NAMALWA (cell line): ENCODE measurements around the gene TFF2.
A peak's percentile ranks its signal among the peaks of the same experiment; 100 is the strongest.

Experiments
- DNase-seq: peaks from one replicate; pipeline ENCODE4 v3.0.0-alpha.2; 2015; ENCODE audit warnings: low spot score

TFF2 gene

DNA sequence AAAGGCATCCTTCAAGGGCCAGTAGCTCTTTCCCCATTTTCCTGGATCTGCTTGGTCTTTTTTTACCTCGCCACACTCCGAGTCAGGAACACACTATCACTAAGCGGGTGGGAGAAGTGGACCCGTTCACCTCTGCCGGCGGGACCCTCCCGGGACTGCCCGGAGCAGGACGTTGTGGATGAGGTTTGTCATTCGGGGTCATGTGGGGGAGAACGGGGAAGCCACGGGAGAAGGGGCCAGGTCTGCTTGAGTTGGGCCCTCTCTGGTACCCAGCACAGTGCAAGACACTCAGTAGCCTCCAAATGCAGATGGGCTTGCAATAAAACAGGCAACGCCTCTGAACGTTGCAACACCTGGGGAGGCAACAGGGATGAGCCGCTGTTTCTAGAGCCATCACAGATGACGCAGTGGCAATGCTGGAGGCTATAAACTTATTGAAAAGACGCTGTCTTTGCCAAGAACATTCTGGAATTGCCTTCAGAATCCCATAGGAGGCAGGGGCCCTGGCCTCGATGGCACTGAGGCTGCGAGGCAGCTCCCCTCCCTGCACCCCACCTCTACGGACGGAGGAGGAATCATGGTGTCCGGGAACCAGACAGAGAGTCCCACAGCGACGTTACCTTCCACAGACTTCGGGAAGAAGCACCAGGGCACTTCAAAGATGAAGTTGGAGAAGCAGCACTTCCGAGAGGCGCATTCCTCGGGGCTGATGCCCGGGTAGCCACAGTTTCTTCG is 3.8 kb downstream of the TFF2 start:
- DNase-seq, result no peak

DNA sequence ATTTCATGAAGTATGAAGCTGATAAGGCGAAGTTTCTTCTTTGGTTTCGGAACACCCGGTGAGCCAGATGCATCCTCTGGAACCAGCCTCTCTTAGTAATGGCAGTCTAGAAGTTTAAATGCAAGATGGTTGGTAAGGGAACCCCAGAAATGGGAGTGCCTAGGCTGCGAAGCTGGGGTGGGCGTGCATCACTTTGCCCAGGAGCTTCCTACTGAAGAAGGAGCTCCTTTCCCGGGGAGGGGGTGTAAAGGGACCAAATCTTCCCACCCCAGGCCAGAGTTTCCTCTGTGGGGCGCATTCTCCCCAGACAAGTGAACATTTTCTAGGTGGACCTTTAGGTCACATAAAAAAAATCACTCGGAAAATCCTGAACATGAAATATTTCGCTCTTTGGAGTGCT is 4.4 kb downstream of the TFF2 start:
- DNase-seq, result no peak

DNA sequence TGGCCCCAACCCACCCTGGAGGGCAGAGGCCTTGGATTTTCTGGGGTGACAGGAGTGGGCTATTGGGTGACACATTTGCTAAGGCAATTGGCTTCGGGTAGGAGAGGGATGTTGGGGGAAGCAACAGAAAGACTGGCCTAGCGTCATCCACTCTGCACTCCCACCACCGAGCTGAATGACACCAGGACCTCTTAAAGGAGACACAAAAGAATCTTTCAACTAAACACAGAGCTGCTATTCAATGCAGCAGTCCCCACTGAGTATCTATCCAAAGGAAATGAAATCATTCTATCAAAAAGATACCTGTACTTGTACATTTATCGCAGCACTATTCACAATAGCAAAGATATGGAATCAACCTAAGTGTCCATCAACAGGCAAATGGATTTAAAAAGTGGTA is 6.2 kb downstream of the TFF2 start:
- DNase-seq, result no peak

DNA sequence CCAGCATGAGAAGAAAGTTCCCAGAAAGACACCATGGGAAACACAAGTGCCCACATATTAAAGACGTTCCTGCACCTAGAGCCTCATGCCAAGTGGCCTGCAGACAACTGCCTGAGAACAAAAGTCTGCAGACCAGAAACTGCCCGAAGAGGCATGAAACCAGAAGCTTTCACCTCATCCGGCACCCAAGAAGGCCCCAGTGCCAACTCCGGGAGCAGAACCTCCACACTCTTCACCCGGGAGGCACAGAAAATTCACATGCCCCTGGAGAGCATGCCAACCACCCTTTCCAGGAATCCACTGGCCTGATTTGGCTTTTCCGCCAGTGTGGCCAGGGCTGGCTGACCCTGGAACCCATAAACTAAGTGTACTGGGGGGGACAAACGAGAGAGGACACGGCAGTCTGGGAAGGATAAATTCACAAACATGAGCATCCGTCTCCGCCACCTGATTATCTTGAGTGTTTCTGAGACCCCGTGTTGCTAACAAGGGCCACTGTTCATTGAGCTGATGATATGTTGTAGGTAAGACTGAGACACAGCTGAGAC is 6.8 kb downstream of the TFF2 start:
- DNase-seq, result no peak

DNA sequence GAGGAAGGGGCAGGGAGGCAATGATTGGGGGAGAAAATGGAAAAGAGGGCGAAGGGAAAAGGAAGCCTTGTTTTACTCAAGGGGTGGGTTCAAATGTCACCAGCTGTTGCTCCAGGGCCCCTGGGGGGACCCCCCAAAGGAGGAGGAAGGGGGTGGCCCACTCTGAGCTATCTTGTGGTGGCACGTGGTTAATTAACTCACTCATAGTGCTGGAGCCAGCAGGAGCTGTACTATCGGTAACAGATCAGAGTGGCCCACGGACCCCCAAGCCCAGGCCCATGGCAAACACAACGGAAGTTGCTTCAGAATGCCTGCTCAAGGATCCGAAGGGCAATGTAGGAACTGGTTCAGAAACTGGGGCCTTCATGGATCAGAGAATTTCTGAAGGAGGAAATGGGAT is 7.2 kb downstream of the TFF2 start:
- DNase-seq, result no peak

DNA sequence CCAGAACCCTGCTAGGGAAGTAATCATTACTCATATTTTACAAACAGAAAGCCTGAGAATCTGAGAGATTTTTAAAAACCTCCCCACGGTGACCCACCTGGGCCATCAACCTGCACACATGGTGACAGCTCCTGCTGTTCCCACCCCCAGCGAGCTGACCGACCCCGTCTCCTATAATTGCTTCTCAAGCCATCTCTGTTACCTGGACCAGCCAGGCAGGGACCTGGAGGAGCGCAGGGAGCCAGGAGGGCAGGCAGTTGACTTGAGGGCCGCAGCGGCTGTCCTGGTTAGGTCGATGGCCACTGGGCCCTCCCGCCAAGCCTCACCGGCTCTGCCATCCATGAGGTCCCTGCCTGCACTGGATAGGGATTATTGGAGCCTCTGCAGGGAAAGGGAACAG is 7.7 kb downstream of the TFF2 start:
- DNase-seq, result no peak

DNA sequence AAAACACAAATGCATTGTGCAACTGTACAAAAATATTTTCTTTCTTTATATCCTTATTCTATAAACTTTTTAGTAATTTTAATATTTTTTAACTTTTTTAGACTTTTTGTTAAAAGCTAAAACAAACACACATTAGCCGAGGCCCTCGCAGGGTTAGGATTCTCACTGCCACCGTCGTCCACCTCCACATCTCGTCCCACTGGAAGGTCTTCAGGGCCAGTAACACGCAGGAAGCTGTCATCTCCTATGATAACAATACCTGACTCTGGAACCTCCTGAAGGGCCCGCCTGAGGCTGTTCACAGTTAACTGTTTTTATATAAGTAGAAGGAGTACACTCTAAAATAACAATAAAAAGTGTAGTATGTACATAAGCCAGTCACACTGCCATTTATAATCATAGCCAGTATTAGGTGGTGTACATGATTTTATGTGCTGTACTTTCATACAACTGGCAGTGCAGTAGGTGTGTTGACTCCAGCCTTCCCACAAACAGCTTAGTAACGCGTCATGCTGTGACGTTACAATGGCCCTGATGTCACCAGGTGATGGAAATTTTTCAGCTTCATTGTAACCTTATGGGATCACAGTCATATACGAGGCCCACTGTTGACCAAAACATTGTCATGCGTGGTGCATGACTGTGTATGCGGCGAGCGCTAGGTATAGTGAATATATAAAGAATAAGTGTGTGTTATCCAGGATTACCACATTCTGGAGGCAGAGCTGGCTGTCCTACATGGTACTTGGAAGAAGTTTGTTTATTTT is 8.8 kb downstream of the TFF2 start:
- DNase-seq, result no peak

DNA sequence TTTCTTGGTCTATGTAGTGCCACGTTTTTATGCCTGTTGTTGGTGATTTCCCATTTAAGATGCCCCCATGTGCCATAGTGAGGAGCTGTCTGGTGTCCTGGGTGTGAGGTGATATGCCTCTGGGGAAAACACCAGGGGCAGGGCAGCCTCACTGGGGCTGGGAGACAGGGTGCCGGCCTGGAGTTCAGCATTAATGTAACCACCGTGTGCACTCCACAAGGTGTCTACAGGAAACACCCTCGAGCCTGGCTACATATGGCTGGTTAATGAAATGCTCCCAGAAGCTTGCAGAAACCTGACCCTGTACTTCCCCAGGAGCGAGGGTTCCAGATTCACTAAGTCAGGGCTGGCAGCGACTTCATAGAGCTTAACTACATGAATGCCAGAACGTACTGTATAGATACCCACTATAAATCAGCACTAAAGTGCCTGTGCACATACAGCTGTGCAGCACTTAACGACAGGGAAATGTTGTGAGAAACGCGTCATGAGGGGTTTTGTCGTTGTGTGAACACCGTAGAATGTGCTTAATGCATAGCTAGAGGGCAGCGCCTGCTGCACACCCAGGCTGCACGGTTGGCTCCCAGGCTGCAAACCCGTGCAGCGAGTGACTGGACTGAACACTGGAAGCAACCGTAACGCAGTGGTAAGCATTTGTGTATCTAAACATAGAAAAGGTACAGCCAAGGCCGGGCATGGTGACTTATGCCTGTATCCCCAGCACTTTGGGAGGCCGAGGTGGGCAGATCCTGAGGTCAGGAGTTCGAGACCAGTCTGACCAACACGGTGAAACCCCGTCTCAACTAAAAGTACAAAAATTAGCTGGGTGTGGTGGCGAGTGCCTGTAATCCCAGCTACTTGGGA is 10.4 kb downstream of the TFF2 start:
- no peak for DNase-seq

DNA sequence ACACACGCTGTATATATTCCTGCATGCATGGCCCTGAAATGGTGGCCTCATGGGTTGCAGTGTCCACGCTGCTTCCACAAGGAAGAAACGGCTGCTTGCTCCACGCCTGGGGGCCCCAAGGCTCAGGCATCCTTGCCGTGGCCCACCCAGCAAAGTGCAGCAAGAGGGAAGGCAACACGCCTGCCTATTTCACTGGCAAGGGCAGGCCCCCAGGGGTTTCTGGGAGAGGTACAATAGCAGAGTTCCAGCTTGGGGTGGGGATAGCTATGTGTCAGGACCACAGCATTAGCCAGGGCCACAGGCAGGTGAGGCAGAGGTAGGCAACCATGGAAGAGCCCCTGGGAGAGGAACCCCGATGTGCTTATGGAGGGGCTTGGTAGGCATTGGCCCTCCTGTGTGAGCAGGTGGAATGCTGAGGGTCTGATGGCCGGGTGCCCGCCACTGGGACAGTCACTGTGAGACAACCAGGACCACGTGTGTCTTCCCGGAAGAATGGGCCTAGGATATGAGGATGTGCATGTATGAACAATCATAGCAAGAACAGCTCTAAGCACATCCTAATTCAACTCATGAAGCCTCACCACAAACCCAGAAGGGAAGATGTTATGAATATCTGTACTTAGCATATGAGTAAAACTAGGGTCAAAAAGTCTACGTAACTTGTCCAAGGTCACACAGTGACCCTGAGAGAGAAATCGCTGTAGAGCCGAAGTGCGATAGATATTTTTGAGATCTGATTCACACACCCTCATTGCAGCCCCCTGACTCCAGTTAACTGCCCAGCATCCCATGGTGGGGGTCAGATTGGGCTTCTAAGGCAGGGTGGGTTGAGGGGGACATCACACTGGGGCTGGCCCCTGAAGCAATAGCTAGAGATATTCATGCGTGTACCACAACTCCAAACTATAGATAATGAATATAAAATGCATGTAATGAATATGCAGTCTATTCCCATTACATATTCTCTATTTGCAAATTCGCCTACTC is 11.8 kb downstream of the TFF2 start:
- no peak for DNase-seq

DNA sequence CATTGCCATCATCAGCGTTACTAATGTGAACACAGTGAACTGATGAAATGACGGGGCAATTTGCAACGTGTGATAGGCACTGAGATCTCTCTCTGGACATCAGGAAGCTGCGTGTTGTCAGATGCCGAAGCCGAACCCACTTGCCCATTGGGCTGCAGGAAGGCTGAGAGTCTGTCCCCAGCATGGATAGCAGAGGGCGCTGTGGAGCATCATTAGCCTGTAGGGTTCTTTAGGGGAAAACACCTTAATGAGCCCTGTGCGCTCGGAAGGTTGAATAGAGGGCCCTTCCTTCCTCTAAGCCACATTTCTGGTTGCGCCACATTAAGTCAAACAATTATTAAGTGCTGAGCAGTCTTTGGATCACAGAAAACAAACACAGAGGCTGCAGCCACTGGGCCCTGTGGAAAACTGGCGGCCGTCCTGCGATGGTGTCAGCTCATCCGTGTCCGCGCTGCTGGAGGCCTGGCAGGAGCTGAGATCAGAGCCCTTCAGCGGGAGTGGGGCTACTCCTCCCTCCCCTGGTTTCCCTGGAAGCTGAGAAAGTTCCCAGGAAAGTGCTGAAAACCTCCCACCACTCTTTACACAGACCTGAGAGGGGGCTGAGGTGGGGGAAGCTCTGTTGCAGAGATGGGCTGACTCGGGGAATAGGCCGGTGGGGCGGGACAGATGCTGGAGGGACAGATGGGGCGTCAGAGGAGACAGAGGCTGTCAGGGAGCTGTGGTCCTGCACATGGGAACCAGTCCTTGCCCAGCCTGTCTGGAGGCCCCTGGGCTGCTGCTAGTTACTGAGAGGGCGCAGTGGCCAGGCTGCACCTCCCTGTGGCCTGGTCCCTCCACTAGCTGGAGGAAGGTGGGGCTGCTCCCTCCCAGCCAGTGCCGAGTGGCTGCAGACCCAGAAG is 12.7 kb downstream of the TFF2 start:
- DNase-seq, result peak; percentile 74

DNA sequence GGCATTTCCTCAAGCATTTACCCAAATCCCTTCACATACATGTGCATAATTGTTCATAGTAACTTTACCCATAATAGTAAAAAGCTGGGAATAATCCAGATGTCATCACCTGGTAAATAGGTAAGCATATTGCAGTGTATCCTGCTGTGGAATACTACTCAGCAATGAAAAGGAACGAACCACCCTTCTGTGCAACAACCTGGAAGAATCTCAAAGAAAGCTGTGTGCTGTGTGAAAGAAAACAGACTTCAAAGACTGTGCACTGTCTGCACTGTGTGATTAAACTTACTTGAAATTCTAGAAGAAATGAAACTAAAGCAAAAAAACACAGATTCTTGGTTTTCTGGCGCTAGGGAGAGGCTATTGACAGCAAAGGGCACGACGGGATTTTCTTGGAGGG is 13.5 kb downstream of the TFF2 start:
- no peak for DNase-seq

DNA sequence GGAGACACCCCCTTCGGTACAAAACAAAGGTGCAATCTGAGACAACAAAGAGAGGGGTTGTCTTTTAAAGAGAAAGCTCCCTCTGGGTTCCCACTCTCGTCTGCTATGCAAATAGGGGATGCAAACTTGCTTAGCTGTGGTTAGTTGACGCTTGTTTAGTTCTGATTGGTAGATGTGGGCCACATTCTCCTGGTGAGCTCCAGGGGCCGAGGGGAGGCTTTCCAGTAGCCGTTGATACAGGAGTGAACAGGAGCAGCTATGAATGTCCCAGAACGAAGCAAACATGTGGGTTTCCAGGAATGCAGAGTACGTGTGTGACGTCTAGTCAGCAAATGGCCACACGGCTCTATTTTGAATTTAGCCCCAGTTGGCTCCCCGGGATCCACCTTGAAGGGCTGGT is 14.7 kb downstream of the TFF2 start:
- no peak for DNase-seq

DNA sequence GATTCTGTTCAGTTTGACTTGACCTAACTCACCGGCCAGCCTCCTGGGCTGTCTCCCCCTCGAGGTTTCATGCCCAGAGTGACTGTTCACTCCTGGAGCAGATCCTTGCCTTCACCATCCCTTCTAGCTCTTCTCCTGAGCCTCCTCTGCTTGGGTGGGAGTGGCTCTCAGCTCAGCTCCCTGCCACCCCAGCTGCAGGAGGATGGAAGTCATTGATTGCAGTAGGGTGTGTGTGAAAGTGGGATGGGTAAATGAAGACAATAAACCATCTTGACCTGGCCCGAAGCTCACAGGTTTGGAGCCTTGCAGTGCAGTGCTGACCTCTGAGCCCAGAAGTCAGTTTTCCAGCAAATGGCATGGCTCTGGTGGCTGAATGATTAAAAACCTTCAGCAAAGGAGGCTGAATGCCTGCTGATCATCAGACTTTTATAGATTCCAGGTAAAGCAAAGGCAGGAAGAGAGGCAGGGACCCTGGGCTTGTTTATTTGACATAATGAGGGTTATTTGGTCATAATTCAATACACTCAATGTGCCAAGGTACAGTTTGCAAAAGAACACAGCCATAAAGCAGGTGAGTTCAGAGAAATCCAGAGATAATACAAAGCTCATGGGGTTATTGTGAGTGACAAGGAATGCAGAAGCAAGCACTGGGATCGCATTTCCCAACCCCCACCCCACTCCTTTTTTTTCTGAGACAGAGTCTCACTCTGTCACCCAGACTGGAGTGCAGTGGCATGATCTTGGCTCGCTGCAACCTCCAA is 18.1 kb downstream of the TFF2 start:
- DNase-seq, result no peak

DNA sequence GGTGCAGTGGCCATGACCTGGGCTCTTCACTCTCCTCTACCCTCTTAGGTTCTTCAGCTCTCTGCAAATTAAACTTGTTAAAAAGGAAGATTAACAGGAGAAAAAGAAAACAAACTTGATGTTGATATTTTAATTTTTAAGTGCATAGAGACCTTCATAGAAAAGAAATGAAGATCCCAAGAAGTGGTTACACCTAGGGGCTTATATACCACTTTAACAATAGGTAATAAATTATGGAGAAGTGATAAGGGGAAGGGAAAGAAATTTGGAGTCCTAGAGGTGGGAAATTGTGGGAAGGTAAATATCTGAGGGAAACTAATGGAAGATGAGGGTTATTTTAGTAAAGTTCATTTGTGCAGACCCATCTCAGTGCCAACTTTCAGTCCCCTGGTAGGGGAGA is 19.1 kb downstream of the TFF2 start:
- DNase-seq, result no peak

DNA sequence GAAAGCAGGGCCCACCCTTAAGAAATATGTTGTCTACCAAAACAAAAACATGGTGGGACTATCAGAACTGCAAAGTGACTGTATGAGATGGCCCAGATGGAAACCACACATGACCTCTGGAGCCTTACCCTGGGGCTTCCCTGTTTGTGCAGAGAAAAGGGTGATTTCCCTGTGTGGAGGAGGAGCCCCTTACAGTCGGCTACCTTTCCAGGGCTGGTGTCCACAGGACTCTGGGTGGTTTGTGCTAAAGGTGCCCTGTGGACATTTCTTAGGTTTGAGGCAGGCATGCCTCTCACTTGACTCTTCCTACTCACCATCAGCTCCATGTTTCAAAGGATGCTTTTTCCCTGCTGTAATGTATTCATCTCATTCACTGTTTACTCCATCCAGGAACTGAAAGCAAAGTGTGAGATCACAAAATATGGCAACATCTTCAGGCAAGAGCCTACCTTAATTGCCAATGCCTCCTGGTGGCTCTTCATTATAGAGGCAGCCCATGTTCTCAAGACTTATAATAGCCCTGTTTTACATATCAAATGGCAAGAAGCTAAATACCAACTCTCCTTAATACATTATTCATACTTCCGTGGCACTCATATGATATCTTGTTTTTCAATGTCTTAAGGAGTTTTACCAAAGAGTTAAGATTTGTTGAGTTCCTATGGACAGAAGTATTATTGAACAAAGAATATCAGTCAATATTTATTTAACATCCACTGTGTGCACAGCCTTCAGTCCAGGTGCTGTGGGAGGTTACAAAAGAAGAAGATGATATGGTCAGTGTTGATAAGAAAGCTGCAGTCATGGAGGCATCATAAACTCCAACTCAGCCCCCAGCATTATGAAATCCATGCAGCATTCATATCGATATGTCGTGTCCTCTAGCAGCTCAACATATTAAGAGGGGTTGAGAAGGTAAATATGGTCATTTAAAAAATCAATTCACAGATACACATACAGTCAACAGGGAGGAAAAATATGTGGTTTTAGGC is 20.1 kb downstream of the TFF2 start:
- DNase-seq, result peak; percentile 17

DNA sequence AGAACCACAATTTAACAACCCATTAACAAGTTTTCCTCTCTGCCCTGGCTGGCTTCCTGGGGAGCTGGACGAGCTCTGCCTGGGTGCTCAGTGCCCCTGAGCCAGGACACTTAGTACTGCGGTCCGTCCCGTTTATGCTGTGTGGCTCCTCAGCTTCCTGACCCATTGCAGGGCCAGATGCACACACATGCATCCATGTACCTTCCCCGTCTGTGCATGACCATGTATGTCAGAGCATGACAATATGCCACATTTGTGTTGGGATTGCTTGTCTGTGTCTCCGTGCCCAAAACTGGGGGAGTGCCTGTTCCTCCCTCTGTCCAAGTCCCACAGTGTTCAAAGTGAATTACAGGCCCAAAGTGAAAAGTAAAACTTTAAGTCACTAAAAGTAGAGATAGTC is 25.9 kb downstream of the TFF2 start:
- no peak for DNase-seq

DNA sequence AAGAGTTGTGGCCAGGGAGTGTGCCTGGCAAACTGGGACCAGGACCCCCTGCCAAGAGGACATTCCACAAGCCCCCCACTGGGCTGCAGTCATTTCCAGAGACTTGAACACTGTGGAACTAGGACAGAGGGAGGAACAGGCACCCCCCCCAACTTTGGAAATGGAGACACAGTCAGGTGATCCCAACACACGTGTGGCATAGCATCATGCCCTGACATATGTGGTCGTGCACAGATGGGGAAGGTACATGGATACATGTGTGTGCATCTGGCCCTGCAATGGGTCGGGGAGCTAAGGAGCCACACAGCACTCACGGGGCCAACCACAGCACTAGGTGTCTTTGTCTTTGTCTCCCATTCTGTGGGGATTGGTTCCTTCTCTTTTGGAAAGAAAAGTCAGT is 28.9 kb downstream of the TFF2 start:
- DNase-seq, result no peak

DNA sequence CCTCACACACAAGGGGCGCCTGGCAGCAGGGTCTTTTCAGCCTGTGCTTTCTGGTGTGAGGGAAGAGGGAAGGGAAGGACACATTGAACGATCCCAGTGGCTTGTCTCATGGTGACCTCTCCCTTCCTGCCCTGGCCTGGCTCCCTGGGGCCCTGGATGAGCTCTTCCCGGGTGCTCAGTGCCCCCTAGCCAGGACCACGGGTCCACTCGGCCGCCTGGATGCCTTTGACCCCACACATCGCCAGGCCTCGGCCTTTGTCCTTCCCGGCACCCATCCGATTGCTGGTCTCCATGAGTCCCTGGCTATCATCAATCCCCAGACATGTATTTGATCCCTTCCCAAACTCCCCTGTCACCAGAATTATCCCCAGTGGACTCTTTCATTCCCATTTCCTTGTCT is 29.6 kb downstream of the TFF2 start:
- DNase-seq, result no peak
